WTC11 (cell line): ENCODE measurements around the gene URAD.

ENCODE experiments used
- CREB1 ChIP-seq: sonication (generic); formaldehyde crosslinking; IDR thresholded peaks from 2 replicates; pipeline ENCODE4 v1.8.0; 2023; ENCODE audit warnings: mild to moderate bottlenecking, missing genetic modification reagents
- GRHL2 ChIP-seq: fragments of 250-450 bp; sonication (Bioruptor Pico); IDR thresholded peaks from 2 replicates; pipeline ENCODE4 v1.8.0; 2022; ENCODE audit warnings: mild to moderate bottlenecking, moderate library complexity; ENCODE audit not compliant: insufficient replicate concordance, severe bottlenecking
- NR2C2 ChIP-seq: sonication (generic); formaldehyde crosslinking; IDR thresholded peaks from 2 replicates; pipeline ENCODE4 v1.8.0; 2022; ENCODE audit warnings: mild to moderate bottlenecking, missing genetic modification reagents
- TCF7 ChIP-seq: sonication (generic); formaldehyde crosslinking; IDR thresholded peaks from 2 replicates; pipeline ENCODE4 v1.8.0; 2022; ENCODE audit warnings: mild to moderate bottlenecking, low read depth, missing genetic modification reagents, moderate library complexity
- TEAD4 ChIP-seq: sonication (generic); formaldehyde crosslinking; IDR thresholded peaks from 2 replicates; pipeline ENCODE4 v1.8.0; 2022; ENCODE audit warnings: mild to moderate bottlenecking, missing genetic modification reagents
- TP53 ChIP-seq: sonication (generic); formaldehyde crosslinking; IDR thresholded peaks from 2 replicates; pipeline ENCODE4 v1.8.1; 2023; ENCODE audit warnings: mild to moderate bottlenecking, missing genetic modification reagents
- TF ChIP-seq, protein P1 (sequence below): fragments of 200-600 bp; IDR thresholded peaks from 2 replicates; pipeline ENCODE4 v1.8.0; 2022; ENCODE audit warnings: antibody characterized with exemption
- TF ChIP-seq, protein P2 (sequence below): fragments of 250-450 bp; sonication (Bioruptor Pico); IDR thresholded peaks from 2 replicates; pipeline ENCODE4 v1.9.0; 2021; ENCODE audit warnings: mild to moderate bottlenecking
- TF ChIP-seq, protein P3 (sequence below): fragments of 250-450 bp; sonication (Bioruptor Pico); IDR thresholded peaks from 2 replicates; pipeline ENCODE4 v1.9.0; 2021; ENCODE audit warnings: mild to moderate bottlenecking
- TF ChIP-seq, protein P4 (sequence below): sonication (generic); formaldehyde crosslinking; IDR thresholded peaks from 2 replicates; pipeline ENCODE4 v1.8.1; 2022; ENCODE audit warnings: mild to moderate bottlenecking, moderate library complexity, missing genetic modification reagents
- TF ChIP-seq, protein P5 (sequence below): sonication (generic); formaldehyde crosslinking; IDR thresholded peaks from 2 replicates; pipeline ENCODE4 v1.8.1; 2023; ENCODE audit warnings: mild to moderate bottlenecking, missing genetic modification reagents, moderate library complexity

DNA sequence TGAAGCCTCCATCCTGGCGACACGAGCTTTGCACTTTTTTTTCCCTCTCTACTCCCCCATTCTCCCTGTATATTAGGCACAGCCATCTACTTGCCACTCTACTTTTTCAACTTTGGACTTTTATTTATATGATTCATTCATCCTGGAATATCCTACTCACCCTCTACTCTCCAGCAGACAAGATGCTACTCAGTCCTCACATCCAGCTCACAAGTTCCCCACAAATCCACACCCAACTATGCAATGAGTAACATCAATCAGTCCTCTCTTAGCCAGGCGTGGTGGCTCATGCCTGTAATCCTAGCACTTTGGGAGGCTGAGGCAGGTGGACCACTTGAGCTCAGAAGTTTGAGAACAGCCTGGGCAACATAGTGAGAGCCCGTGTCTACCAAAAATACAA, 23.9 kb upstream of the URAD start:
- TF ChIP-seq, protein P1, sequence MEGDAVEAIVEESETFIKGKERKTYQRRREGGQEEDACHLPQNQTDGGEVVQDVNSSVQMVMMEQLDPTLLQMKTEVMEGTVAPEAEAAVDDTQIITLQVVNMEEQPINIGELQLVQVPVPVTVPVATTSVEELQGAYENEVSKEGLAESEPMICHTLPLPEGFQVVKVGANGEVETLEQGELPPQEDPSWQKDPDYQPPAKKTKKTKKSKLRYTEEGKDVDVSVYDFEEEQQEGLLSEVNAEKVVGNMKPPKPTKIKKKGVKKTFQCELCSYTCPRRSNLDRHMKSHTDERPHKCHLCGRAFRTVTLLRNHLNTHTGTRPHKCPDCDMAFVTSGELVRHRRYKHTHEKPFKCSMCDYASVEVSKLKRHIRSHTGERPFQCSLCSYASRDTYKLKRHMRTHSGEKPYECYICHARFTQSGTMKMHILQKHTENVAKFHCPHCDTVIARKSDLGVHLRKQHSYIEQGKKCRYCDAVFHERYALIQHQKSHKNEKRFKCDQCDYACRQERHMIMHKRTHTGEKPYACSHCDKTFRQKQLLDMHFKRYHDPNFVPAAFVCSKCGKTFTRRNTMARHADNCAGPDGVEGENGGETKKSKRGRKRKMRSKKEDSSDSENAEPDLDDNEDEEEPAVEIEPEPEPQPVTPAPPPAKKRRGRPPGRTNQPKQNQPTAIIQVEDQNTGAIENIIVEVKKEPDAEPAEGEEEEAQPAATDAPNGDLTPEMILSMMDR: no peak
- TF ChIP-seq CREB1 (CRISPR knock-in tag): no peak
- TF ChIP-seq, protein P2, sequence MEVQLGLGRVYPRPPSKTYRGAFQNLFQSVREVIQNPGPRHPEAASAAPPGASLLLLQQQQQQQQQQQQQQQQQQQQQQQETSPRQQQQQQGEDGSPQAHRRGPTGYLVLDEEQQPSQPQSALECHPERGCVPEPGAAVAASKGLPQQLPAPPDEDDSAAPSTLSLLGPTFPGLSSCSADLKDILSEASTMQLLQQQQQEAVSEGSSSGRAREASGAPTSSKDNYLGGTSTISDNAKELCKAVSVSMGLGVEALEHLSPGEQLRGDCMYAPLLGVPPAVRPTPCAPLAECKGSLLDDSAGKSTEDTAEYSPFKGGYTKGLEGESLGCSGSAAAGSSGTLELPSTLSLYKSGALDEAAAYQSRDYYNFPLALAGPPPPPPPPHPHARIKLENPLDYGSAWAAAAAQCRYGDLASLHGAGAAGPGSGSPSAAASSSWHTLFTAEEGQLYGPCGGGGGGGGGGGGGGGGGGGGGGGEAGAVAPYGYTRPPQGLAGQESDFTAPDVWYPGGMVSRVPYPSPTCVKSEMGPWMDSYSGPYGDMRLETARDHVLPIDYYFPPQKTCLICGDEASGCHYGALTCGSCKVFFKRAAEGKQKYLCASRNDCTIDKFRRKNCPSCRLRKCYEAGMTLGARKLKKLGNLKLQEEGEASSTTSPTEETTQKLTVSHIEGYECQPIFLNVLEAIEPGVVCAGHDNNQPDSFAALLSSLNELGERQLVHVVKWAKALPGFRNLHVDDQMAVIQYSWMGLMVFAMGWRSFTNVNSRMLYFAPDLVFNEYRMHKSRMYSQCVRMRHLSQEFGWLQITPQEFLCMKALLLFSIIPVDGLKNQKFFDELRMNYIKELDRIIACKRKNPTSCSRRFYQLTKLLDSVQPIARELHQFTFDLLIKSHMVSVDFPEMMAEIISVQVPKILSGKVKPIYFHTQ (CRISPR knock-in tag): no peak
- no peak for TF ChIP-seq TEAD4 (CRISPR knock-in tag)
- TF ChIP-seq, protein P3, sequence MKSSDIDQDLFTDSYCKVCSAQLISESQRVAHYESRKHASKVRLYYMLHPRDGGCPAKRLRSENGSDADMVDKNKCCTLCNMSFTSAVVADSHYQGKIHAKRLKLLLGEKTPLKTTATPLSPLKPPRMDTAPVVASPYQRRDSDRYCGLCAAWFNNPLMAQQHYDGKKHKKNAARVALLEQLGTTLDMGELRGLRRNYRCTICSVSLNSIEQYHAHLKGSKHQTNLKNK: no peak
- TF ChIP-seq, protein P4, sequence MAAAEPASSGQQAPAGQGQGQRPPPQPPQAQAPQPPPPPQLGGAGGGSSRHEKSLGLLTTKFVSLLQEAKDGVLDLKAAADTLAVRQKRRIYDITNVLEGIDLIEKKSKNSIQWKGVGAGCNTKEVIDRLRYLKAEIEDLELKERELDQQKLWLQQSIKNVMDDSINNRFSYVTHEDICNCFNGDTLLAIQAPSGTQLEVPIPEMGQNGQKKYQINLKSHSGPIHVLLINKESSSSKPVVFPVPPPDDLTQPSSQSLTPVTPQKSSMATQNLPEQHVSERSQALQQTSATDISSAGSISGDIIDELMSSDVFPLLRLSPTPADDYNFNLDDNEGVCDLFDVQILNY (CRISPR knock-in tag): no peak
- TF ChIP-seq TP53 (CRISPR knock-in tag): no peak
- TF ChIP-seq, protein P5, sequence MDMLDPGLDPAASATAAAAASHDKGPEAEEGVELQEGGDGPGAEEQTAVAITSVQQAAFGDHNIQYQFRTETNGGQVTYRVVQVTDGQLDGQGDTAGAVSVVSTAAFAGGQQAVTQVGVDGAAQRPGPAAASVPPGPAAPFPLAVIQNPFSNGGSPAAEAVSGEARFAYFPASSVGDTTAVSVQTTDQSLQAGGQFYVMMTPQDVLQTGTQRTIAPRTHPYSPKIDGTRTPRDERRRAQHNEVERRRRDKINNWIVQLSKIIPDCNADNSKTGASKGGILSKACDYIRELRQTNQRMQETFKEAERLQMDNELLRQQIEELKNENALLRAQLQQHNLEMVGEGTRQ: no peak
- TF ChIP-seq GRHL2: no peak
- no peak for TF ChIP-seq TCF7 (CRISPR knock-in tag)
- no peak for TF ChIP-seq NR2C2 (CRISPR knock-in tag)
